Activated T-cell treated with anti-CD3 and anti-CD28 coated beads for 48 hours (primary cell): Measurements from ENCODE around the gene PTPRD.
"Not testable (repeated sequence)": the region's sequence is repeated elsewhere in the genome, so short reads cannot be mapped to it uniquely, and the experiment has no call there.

ENCODE experiments used
- DNase-seq: peaks from one replicate; pipeline ENCODE4 v3.0.0-alpha.2; 2020; ENCODE audit warnings: low read depth

Gene PTPRD

GRCh38 chr9:9002826-9003583 lies 1609.8 kb downstream of the PTPRD start:
- no peak for DNase-seq

DNA sequence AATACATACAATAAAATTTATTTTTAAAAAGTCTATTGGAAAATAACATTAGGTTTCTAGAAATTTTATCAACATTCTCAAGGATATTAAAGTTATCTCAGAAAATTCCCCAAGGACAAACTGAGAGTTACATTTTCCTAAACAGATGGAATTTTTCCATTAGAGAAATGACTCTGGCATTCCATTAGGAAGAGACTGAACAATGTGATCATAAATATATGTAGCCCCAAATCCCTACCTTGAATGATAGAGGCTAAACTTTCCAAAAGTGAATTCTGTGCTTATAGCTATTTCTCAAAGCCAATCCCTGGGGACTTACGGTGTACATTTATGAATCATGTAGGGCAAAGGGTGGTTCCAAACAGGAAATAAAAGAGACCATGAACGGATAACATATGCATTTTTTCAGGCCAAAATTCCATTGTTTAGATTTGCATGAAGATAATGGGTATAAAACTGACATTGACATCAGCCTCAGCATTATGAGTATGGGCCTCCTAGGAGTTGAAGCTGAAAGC lies 1632.2 kb downstream of the PTPRD start:
- no peak for DNase-seq

- DNase-seq: no peak
Measured at GRCh38 chr9:8978334-8978733, 1634.5 kb downstream of the PTPRD start.

DNA sequence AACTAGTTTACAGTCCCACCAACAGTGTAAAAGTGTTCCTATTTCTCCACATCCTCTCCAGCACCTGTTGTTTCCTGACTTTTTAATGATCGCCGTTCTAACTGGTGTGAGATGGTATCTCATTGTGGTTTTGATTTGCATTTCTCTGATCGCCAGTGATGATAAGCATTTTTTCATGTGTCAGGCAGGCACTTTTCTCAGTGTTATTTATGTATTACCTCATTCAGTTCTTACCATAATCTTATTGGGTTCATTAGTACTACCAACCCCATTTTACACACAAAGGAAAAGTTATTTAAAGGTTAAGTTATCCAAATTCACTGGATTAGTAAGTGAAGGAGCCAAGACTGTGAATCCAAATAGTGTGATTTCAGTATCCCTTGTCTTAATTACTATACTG lies 1644.5 kb downstream of the PTPRD start:
- not testable (repeated sequence) for DNase-seq

- DNase-seq: no peak
Measured at GRCh38 chr9:8963885-8964284, 1648.9 kb downstream of the PTPRD start.

GRCh38 chr9:8962084-8962483 lies 1650.7 kb downstream of the PTPRD start:
- no peak for DNase-seq

GRCh38 chr9:8961186-8961851 lies 1651.5 kb downstream of the PTPRD start:
- DNase-seq: no peak

DNA sequence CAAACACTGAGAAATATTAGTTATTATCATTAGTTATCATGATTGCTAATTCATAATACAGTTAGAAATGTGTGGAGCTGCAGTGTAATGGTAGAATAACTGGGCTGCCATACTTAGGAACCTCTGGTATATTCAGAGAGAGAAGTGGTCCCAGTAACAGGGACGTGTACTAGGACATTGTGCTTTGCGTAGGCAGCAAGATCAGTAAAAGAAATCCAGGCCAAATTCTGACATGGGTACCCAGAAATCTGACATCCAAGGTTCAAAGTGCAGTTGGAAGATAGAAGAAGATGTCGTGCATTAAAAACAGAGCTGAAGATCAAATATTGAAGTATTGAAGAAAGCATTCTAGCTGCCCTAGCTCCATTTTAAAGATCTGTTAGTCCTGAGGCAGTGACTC lies 1652.5 kb downstream of the PTPRD start:
- DNase-seq: no peak

DNA sequence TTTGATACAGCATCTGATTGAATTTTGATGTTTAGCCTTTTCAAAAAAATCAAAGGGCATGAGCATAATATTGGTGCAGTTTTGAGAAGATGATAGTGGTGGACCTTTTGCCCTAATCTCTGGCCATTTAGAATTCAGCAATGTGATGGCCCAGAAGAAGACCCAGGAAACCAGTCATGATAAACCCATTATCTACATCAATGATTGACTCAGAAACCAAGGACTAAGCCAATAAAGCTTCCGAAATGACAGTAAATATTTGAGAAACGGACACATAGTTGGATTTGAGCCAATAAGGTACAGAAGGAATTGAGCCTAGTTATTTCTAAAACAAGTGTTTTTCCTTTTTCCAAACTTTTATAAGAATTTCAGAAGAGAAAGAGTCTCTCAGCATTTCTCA lies 1654.4 kb downstream of the PTPRD start:
- no peak for DNase-seq

DNA sequence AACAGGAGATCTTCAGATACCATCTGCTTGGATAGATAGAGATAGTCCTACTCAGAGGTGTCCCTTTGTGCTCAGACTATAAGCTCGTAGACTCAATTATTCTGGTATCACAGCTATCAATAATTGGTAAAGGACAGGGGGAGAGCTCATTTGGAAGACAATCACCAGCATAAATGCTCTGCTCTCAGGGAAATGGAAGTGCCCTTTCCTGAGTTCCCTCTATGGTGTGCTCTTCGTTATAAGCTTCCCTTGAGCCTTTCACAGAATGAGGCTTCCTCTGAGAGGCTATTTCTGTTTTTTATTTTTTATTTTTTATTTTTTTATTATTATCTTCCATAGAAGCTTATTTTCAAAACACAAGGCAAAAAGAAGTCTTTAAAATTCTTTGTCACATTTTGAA lies 1657.5 kb downstream of the PTPRD start:
- DNase-seq: no peak

- DNase-seq: no peak
Measured at GRCh38 chr9:8946461-8946860, 1666.3 kb downstream of the PTPRD start.

GRCh38 chr9:8943392-8943791 lies 1669.4 kb downstream of the PTPRD start:
- no peak for DNase-seq

- DNase-seq: no peak
Measured at GRCh38 chr9:8940650-8941049, 1672.2 kb downstream of the PTPRD start.

- no peak for DNase-seq
Measured at GRCh38 chr9:8926461-8926860, 1686.3 kb downstream of the PTPRD start.

- no peak for DNase-seq
Measured at GRCh38 chr9:8924562-8924961, 1688.2 kb downstream of the PTPRD start.

- not testable (repeated sequence) for DNase-seq
Measured at GRCh38 chr9:8920478-8921183, 1692.2 kb downstream of the PTPRD start.

GRCh38 chr9:8917956-8918739 lies 1694.7 kb downstream of the PTPRD start:
- DNase-seq: no peak

DNA sequence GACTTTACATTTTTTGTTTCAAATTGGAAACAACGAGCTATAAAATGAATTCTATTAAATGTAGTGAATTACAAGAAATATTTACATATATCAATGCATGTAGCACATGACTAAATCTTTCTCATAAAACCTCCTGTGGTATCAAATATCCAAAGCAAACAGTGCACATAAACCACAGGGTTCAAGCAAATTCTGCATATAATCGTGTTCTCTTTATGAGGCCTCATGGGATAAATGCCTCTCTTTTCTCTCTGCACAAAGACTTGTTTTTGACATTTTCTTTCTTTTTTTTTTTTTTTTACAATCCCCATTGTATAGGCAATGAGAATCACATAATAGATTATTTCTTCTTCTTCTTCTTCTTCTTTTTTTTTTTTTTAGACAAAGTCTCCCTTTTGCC lies 1696.0 kb downstream of the PTPRD start:
- no peak for DNase-seq

DNA sequence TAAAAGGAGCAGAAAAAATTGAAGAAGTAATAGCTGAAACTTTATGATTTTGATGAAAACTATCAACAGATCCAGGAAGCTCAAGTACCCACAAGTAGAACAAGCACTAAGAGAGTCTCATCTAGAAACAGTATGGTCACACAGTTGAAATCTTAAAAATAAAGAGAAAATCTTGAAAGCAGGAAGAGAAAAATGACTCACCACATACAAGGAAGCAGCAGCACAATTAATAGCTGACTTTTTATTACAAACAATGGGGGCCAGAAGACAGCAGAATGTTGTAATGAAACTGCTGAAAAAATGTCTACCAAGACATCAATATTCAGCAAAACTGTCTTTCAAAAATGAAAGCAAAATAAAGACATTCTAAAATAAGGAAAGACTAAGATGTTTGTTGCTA lies 1704.9 kb downstream of the PTPRD start:
- no peak for DNase-seq

- DNase-seq: no peak
Measured at GRCh38 chr9:8905731-8906130, 1707.1 kb downstream of the PTPRD start.

DNA sequence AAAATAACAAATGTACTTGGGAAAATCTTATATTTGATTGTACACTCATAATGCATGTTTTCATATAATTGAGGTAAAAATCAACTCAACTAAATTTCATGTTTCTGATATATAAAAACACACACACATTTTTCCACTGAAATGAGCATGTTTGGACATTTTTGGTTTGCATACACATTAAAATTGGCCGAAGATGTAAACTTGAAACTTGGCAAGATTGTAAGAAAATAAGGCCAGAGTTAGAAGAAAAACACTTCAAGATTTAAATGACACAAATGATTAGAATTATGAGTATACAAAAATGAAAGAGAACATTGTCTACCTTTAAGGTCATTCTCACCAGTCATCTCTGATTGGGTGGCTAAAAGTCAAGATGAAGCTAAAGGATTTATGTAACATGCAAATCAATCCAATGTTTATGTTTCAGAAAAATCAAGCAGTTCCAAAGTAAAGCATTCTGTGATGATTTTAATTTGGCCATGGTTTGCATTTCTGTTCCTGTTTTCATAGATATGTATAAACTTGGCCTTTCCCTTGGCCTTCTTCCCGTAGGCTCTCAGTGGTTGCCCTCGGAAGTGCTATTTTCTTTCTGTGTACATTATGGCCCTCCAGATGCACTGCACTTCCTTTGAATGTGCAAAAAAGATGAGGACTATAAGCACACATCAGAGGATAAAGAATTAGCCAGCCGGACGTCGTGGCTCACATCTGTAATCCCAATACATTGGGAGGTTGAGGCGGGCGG lies 1707.9 kb downstream of the PTPRD start:
- no peak for DNase-seq
